NCI-H2196 treated with DMSO at 0.1 percent for 48 hours (cell line): ENCODE measurements around the gene CHN1.

ENCODE experiments used
- DNase-seq: peaks from one replicate; lab custom pipeline; 2025; ENCODE audit not compliant: unreplicated experiment; lab: John Stamatoyannopoulos, UW

Gene CHN1

GRCh38 chr2:174877301-174877700, 127.9 kb downstream of the CHN1 start:
- DNase-seq, result no peak

- DNase-seq, result no peak
Measured at GRCh38 chr2:174874085-174874484, 131.1 kb downstream of the CHN1 start.

GRCh38 chr2:174873471-174873870, 131.7 kb downstream of the CHN1 start:
- DNase-seq, result no peak

GRCh38 chr2:174870787-174871186, 134.4 kb downstream of the CHN1 start:
- DNase-seq, result no peak

GRCh38 chr2:174868878-174869277, 136.3 kb downstream of the CHN1 start:
- no peak for DNase-seq

GRCh38 chr2:174866421-174866820, 138.8 kb downstream of the CHN1 start:
- no peak for DNase-seq

GRCh38 chr2:174863183-174863582, 142.0 kb downstream of the CHN1 start:
- no peak for DNase-seq

- DNase-seq, result no peak
Measured at GRCh38 chr2:174859563-174860169, 145.5 kb downstream of the CHN1 start.

GRCh38 chr2:174858745-174859144, 146.4 kb downstream of the CHN1 start:
- no peak for DNase-seq

GRCh38 chr2:174856447-174856846, 148.7 kb downstream of the CHN1 start:
- DNase-seq, result no peak

- no peak for DNase-seq
Measured at GRCh38 chr2:174846941-174847938, 157.9 kb downstream of the CHN1 start.

GRCh38 chr2:174846218-174846617, 159.0 kb downstream of the CHN1 start:
- DNase-seq, result no peak

- no peak for DNase-seq
Measured at GRCh38 chr2:174844295-174844708, 160.9 kb downstream of the CHN1 start.

- DNase-seq, result no peak
Measured at GRCh38 chr2:174842496-174842895, 162.7 kb downstream of the CHN1 start.

GRCh38 chr2:174841936-174842335, 163.2 kb downstream of the CHN1 start:
- no peak for DNase-seq

GRCh38 chr2:174841350-174841749, 163.8 kb downstream of the CHN1 start:
- DNase-seq, result no peak

- DNase-seq, result no peak
Measured at GRCh38 chr2:174840436-174840835, 164.7 kb downstream of the CHN1 start.

- DNase-seq, result no peak
Measured at GRCh38 chr2:174839662-174840061, 165.5 kb downstream of the CHN1 start.

GRCh38 chr2:174836995-174837390, 168.2 kb downstream of the CHN1 start:
- no peak for DNase-seq

GRCh38 chr2:174836377-174836994, 168.7 kb downstream of the CHN1 start:
- no peak for DNase-seq

GRCh38 chr2:174835797-174836255, 169.4 kb downstream of the CHN1 start:
- no peak for DNase-seq

- DNase-seq, result no peak
Measured at GRCh38 chr2:174833737-174834136, 171.4 kb downstream of the CHN1 start.
